Suprapubic skin (tissue), 4 donors: Measurements from ENCODE around the gene STX2.

ENCODE experiments used
- CTCF ChIP-seq, 2 donors: fragments of 200-600 bp in 1 of 2; fragments of 450-650 bp in 1 of 2; sonication (generic) in 1 of 2; IDR thresholded peaks; one replicate each; pipeline ENCODE4 v1.5.1; 2016 to 2019; ENCODE audit warnings: antibody characterized with exemption in 2 of 2, mild to moderate bottlenecking in 1 of 2, moderate library complexity in 1 of 2
- EP300 ChIP-seq: sonication (generic); formaldehyde crosslinking; IDR thresholded peaks from one replicate; pipeline ENCODE4 v1.6.1; 2017; ENCODE audit warnings: antibody characterized with exemption
- POLR2A ChIP-seq, 2 donors: fragments of 450-650 bp; IDR thresholded peaks; one replicate each; pipeline ENCODE4 v1.6.1; 2017; ENCODE audit warnings: antibody characterized with exemption in 2 of 2, mild to moderate bottlenecking in 2 of 2, moderate library complexity in 2 of 2
- POLR2AphosphoS5 ChIP-seq, 3 donors: sonication (generic); formaldehyde crosslinking; IDR thresholded peaks; one replicate each; pipeline ENCODE4 v1.6.1; 2017; ENCODE audit warnings: antibody characterized with exemption in 3 of 3

- TF ChIP-seq CTCF (IDR thresholded peaks at IDR 0.05) (no peak), POLR2A (IDR thresholded peaks at IDR 0.05) (no peak), EP300 (no peak), POLR2AphosphoS5 (IDR thresholded peaks at IDR 0.05) (no peak)
These were observed 7.3 kb upstream of the STX2 start for GRCh38 chr12:130846369-130846768.
